ENCODE measurements around the gene DNTT. TPM values are rescaled to one million over a fixed set of nuclear protein-coding genes. Genes with fewer than 3 reads are reported as not detected.
"Not testable (repeated sequence)": the region's sequence is repeated elsewhere in the genome, so short reads cannot be mapped to it uniquely, and the experiment has no call there.

The DNTT gene
- total RNA-seq, 1 donor from 2014 or later = not detected

DNA sequence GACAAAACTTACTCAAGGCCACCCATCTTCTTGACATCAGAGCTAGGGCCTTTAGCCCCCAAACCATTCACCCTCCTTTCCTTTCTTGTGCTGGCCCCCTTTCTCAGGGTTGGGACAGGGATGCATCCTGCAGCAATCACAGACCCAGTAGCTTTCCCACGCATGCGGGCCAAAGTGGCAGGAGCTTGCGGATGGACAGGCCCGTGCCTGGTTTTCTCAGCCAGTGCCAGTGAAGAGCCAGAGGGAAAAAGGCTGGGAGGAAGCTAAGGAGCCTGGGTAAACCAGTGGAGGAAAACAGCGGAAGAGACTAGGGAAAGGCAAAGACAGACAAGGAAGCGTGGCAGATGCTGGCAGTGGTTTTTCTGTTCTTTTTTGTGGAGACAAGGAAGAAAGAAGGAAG is 27.8 kb upstream of the DNTT start:
- no peak for DNase-seq (ENCODE audit: low read depth in 2 of 2)

GRCh38 chr10:96276831-96277230 is 27.4 kb upstream of the DNTT start:
- DNase-seq (ENCODE audit: low read depth in 2 of 2) = no peak

DNA sequence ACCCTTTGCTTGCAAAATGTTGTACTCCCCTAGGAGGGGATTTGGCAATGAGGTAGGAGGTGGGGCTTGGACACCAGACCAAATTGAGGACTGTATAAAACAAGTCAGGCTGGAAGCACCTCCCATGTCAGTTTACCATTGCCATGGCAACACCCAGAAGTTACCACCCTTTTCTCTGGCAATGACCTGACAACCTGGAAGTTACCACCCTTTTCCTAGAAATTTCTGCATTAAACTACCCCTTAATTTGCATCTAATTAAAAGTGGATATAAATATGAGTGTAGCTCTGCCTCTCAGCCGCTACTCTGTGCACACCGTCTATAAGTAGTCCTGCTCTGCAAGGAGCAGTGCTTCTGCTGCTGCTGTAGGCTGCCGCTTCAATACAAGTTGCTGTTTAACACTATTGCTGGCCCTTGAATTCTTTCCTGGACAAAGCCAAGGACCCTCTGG is 25.0 kb upstream of the DNTT start:
- no peak for DNase-seq (ENCODE audit: low read depth in 2 of 2)

GRCh38 chr10:96280859-96281258 is 23.4 kb upstream of the DNTT start:
- no peak for DNase-seq (ENCODE audit: low read depth in 2 of 2)

DNA sequence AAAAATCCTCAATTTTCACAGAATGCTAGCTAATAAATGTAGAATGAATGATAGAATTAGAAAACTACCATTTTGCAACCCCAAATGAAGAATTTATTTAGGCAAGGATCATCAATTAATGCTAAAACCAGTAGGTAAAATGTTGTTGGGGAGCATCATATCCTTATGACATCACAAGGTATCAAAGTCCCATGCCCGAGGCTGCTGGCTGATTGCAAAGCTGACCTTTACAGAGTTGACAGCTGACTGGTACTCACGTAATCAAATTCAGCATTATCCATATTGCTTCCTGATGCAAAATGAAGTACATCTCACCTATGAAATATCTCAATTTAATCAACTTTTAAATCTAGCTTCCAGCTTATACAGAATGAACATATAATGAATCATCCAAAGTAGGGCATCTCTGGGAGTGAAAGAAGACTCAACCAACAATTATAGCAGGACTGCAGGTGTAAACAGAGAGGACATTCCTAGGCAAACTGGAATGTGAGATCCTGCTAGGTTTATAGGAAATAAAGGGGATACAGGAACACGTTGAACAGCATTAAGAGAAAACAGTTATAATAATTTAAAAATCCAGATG is 22.7 kb upstream of the DNTT start:
- no peak for DNase-seq (ENCODE audit: low read depth in 2 of 2)

- DNase-seq (ENCODE audit: low read depth in 2 of 2) = no peak
Measured at GRCh38 chr10:96283351-96283750, 20.9 kb upstream of the DNTT start.

- no peak for DNase-seq (ENCODE audit: low read depth in 2 of 2)
Measured at GRCh38 chr10:96283756-96284155, 20.5 kb upstream of the DNTT start.

GRCh38 chr10:96285331-96285752 is 18.9 kb upstream of the DNTT start:
- no peak for DNase-seq (ENCODE audit: low read depth in 2 of 2)

DNA sequence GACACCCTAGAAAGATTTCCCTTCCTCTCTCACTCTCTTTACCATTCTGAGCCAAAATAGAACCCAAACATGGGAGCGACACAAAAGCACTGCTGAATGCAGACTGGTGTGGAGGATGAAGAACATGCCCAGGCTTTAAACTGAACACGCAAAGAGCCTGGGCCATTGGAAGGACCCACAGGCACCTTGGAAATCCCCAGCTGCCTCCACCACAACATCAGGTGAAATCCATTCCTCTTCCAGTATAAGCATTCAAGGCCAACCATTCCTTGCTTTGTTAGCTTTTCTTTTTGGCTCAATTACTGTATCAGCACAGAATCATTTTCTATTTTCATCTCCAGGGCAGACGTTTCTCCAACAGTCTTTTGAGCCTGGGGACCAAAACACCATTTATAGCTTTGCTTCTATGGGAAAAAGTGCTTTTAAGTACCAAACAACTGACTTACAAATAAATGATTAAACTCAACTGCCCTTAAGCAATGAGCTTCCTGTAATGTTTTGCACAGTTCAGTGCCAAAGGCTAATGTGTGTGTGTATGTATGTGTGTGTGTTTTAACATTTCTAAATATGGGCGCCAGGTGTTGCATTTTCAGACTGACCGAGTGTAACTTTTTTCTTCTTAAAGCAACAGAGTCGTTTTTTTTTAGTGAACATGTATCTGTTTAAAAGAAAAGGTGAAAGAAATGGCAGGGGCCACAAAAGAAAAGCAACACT is 16.7 kb upstream of the DNTT start:
- peak in 1 of 2 donors; percentile 3 for DNase-seq (ENCODE audit: low read depth in 2 of 2)

- DNase-seq (ENCODE audit: low read depth in 2 of 2) = no peak
Measured at GRCh38 chr10:96288151-96288621, 16.0 kb upstream of the DNTT start.

DNA sequence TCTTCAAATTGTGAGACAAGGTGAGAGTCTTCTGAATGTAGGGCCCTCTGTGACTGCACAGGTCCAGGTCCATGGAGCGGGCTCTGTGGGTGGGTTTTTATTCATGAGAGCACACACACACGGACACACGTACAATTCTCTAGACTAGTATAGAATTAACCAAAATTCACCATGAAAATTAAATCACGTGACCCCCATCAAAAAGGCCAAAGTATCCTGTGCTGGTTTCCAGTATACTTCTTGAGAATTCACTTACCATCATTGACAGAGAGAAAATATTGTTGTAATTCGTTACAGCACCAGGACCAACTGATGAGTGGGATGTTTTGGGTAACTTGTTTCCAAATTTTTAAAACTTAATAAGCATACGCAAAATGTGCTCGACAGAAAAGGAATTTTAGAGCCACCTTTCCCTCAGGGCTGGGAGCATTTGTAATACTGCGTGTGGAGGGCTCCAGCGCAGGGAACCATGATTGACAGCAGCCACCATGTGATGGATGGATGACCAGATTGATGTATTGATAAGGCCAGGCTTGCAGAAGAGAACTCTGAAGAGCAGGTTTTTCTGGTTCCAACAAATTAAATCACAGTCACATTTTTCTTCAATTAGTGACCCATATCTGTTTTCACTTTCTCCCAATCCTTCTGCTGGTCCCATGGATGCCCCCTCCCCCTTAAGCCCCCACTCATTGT is 14.9 kb upstream of the DNTT start:
- no peak for DNase-seq (ENCODE audit: low read depth in 2 of 2)

- DNase-seq (ENCODE audit: low read depth in 2 of 2) = no peak
Measured at GRCh38 chr10:96290368-96291133, 13.7 kb upstream of the DNTT start.

DNA sequence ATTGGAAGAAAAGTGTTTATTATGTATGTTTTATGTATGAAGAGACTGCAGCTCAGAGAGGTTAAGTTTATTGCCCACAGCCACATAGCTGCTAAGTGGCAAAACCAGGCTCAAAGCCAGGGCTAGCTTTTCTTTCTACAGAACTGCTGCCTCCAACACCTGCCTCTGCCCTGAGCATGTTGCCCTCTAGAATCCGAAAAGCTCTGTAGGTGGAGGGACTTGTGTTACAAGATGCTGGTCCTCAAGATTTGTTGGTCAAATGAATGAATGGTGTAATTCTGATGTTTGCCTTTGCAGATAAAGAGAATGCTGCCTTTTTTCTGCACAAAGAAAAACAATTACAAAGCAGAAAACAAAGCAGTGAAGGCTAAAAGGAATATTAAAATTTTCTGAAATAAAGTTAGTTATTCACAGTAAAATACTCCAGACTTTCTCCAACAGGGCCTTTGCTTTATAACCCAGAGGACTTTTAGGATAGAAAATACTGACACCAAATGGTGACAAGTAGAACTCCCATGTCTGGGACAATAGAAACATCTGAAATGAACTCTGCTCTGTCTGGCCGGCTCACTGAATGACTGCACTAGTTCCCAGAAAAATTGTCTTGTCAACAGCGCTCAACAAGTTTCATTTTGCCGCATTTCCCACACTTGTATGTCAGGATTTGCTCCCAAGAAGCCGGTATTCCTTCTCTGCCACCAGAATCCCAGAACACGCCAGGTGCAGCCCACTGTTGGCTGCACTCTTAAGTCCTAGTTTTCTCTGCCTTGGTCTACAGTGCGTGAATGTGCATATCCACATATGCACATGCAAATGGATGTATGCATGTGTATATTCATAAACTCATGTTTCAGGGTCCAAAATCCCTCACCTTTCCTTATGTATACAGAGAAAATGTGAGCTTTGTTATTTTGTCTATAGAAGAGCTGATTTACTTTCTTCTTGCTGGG is 11.0 kb upstream of the DNTT start:
- peak; percentile 48 to 61 for DNase-seq (ENCODE audit: low read depth in 2 of 2)

DNA sequence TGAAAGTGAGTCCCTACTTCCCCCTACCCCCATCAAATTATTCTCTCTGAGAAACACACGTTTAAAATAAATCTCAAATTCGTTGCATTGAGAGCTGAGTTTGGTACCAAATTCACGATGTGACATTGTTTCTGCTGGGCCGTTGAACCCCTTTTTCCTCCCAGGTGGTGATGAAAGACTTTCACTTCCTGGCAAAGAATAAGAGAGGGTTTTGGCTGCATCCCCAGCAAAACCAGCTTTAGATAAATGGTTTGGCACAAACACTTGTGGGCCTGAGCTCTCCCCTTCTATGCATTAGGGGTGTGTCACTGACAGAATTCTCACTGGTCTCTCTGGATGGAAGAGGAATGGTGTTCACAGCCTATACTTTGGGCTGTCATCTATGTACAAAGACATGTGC is 8.8 kb upstream of the DNTT start:
- no peak for DNase-seq (ENCODE audit: low read depth in 2 of 2)

DNA sequence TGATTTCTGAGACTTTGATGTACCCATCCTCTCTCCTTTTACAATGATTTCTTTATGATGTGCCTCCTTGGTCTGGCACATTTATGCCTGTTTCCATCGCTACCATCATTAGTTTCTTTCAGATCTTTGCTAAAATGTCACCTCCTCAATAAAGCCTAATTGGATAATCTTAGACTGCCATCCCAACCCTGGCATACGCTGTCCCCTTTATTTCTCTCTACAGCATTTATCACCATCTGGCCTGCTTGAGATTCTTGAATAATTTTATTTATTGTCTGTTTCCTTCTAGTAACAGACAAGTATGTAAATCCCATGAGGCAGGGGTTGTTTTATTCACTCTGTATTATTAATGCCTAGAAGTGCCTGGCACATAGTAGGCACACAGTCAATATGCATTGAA is 6.7 kb upstream of the DNTT start:
- no peak for DNase-seq (ENCODE audit: low read depth in 2 of 2)

DNA sequence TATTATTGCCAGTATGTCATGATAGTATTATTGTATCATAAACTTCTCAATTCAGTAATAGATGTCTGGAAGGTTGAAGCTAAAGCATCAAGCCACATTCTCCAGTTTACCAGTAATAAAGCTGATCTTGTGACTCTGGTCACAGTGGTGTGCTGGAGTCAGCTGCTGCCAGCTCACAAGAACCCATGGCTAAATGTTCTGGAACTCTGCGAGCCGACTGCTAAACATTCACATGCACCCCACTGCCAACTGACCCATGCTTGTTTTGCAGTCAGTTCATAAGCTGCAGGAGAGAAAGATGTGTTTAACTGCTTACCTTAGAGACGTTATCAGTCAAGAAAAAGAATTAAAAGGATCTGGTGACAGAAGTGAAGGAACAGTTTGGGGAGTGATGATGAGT is 5.9 kb upstream of the DNTT start:
- no peak for DNase-seq (ENCODE audit: low read depth in 2 of 2)

DNA sequence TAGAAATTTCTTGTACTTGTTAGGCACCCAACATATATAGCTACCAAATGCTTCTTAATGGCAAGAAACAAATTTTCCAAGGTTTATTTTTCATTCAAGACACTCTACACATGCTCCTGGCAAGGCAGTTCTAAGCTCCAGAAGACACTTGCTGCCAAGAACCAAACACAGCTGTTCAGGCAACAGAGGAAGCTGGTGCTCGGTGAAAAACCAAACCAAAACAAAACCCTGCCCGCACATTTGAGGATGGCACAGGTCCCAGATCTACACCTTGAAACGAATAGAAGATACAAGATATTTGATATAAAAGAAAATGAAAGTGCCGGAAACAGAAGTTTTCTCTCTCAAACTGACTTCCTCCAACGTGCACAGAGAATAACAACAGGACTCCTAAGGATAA is 4.9 kb upstream of the DNTT start:
- peak in 1 of 2 donors; percentile 15 for DNase-seq (ENCODE audit: low read depth in 2 of 2)

DNA sequence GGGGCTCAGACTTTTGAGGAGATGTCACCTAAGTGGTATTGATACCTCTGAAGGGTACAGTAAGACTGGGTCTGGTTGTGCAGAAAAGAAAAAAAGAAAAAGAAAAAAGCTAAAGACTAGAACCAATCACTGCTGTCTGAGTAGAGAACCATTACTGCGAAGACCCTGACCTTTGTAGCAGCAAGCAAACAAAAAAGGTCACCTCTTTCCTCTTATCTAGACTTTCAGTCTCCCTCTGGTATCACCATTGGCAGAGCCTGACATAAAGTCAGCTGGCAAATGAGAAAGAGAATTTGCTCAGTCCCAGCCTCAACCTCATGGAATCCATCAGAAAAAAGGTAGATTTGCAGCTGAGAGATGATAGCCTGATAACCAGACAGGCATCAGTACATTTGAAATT is 2.6 kb upstream of the DNTT start:
- DNase-seq (ENCODE audit: low read depth in 2 of 2) = no peak

DNA sequence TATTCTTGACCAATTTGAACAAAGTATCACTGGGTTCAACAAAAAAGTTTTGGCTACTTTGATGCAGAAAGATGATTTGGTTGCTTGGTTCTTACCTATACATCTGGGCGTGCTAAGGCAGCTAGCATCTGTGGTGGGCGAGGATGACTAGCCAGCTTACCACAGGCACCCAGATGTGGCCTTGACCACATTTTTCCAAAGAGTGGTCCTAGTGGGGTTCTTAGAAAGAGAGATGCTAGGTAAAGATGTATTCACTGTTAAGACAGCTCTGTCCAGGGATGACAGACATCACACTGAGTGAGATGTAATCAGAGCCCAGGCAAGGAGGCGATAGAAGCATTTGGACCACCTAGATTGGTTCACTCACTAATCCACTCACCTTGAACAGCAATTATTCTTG is 785 bp downstream of the DNTT start:
- no peak for DNase-seq (ENCODE audit: low read depth in 2 of 2)

DNA sequence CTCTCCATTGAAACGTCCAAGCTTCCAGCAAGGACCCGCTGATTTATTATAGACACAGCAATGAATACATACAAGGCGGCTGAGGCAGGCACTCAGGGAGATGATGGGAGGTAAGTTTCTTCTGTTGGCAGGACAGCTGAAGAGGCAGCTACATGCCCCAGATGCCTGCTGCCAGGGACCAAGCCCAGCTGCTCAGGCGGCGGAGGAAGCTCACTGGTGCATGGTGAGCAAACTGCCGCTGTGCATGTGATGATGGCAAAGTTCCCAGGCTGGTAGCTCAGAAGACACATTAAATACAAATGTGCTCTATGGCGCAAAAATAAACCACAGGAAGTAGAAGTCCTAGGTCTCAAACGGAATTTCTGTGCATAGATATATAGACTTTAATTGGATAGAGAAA is 2.3 kb downstream of the DNTT start:
- DNase-seq (ENCODE audit: low read depth in 2 of 2) = no peak

- not testable (repeated sequence) for DNase-seq (ENCODE audit: low read depth in 2 of 2)
Measured at GRCh38 chr10:96308854-96309253, 4.6 kb downstream of the DNTT start.

Data from dermis microvascular lymphatic vessel endothelial cell (primary cell).